RWPE2 (cell line): ENCODE data around the gene L3MBTL3.

ENCODE experiments used
- ATAC-seq: fragments of 200-7000 bp; cut with Tn5 transposase; 3 replicates; pipeline ENCODE4 v1.9.1; 2021; ENCODE audit warnings: low read depth
- DNase-seq: peaks from one replicate; pipeline ENCODE4 v3.0.0-alpha.2; 2020; ENCODE audit warnings: low spot score
- H3K27ac ChIP-seq: fragments of 450-650 bp; 2 replicates; pipeline ENCODE4 v1.5.1; 2017; ENCODE audit warnings: mild to moderate bottlenecking; ENCODE audit not compliant: poor library complexity, severe bottlenecking
- H3K27me3 ChIP-seq: fragments of 250-450 bp; sonication (Bioruptor Pico); 2 replicates; pipeline ENCODE4 v1.5.1; 2021; ENCODE audit warnings: mild to moderate bottlenecking, moderate library complexity; ENCODE audit not compliant: insufficient read depth, poor library complexity, severe bottlenecking
- H3K36me3 ChIP-seq: fragments of 250-450 bp; sonication (Bioruptor Pico); 2 replicates; pipeline ENCODE4 v1.5.1; 2020; ENCODE audit warnings: low read depth, mild to moderate bottlenecking, moderate library complexity
- H3K4me1 ChIP-seq: fragments of 250-450 bp; sonication (Bioruptor Pico); 2 replicates; pipeline ENCODE4 v1.5.1; 2021; ENCODE audit warnings: mild to moderate bottlenecking, moderate library complexity; ENCODE audit not compliant: insufficient read depth, poor library complexity, severe bottlenecking
- H3K4me3 ChIP-seq: fragments of 250-450 bp; sonication (Bioruptor Pico); 2 replicates; pipeline ENCODE4 v1.5.1; 2021; ENCODE audit warnings: mild to moderate bottlenecking, moderate library complexity; ENCODE audit not compliant: severe bottlenecking
- H3K9me3 ChIP-seq: fragments of 250-450 bp; sonication (Bioruptor Pico); 2 replicates; pipeline ENCODE4 v1.5.1; 2021; ENCODE audit warnings: mild to moderate bottlenecking, moderate library complexity; ENCODE audit not compliant: severe bottlenecking
- TF ChIP-seq, protein P1 (sequence below): fragments of 450-650 bp; IDR thresholded peaks from one replicate; pipeline ENCODE4 v1.5.1; 2017; ENCODE audit warnings: mild to moderate bottlenecking, moderate library complexity; ENCODE audit not compliant: poor library complexity, severe bottlenecking

L3MBTL3 gene

DNA sequence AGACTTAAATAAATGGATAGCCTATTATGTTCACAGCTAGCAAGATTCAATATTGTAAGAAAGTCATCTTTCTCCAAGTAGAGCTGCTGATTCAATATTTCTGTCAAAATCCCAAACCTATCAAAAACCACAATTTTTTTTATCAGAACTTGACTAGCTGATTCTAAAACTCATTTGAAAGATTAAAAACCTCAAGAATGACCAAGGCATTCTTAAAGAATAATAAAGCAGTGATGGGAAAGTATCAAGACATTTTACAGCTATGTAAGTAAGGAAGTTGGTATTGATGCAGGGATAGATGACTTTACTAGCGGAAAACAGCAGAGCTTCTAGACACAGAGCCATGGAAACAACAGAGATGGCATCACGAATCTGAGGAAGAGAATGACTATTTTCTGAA, 139.7 kb downstream of the L3MBTL3 start:
- TF ChIP-seq, protein P1, sequence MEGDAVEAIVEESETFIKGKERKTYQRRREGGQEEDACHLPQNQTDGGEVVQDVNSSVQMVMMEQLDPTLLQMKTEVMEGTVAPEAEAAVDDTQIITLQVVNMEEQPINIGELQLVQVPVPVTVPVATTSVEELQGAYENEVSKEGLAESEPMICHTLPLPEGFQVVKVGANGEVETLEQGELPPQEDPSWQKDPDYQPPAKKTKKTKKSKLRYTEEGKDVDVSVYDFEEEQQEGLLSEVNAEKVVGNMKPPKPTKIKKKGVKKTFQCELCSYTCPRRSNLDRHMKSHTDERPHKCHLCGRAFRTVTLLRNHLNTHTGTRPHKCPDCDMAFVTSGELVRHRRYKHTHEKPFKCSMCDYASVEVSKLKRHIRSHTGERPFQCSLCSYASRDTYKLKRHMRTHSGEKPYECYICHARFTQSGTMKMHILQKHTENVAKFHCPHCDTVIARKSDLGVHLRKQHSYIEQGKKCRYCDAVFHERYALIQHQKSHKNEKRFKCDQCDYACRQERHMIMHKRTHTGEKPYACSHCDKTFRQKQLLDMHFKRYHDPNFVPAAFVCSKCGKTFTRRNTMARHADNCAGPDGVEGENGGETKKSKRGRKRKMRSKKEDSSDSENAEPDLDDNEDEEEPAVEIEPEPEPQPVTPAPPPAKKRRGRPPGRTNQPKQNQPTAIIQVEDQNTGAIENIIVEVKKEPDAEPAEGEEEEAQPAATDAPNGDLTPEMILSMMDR = no peak
- Histone ChIP-seq H3K36me3 (no peaks in the 10 kb centered on the region), H3K4me1 (no peaks in the 10 kb centered on the region), H3K9me3 (no peaks in the 10 kb centered on the region), H3K4me3 (no peak overlapping the region), H3K27me3 (no peaks in the 10 kb centered on the region), H3K27ac (no peak overlapping the region)
- DNase-seq = no peak
- no peak for ATAC-seq

DNA sequence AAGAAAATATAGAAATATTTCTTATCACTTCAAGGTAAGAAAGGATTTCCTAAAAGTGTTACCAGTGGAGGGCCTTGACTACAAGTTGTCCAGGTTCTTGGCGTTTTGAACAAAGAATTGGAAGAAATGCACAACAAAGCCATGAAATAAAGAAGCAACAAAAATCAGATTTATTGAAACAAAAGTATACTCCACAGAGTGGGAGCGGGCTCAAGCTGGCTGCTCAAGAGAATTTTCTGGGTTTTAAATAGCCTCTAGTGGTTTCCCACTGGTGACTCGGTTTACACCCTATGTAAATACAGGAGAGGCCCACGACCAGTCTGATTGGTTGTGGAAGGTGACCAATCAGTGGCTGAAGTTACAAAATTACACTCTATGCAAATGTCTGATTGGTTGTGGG, 140.2 kb downstream of the L3MBTL3 start:
- TF ChIP-seq, protein P1 = no peak
- DNase-seq = no peak
- no peaks in the 10 kb centered on the region for H3K4me1 ChIP-seq
- H3K27me3 ChIP-seq = no peaks in the 10 kb centered on the region
- H3K27ac ChIP-seq = no peak overlapping the region
- ATAC-seq = no peak
- no peaks in the 10 kb centered on the region for H3K9me3 ChIP-seq
- H3K4me3 ChIP-seq = no peak overlapping the region
- no peaks in the 10 kb centered on the region for H3K36me3 ChIP-seq

DNA sequence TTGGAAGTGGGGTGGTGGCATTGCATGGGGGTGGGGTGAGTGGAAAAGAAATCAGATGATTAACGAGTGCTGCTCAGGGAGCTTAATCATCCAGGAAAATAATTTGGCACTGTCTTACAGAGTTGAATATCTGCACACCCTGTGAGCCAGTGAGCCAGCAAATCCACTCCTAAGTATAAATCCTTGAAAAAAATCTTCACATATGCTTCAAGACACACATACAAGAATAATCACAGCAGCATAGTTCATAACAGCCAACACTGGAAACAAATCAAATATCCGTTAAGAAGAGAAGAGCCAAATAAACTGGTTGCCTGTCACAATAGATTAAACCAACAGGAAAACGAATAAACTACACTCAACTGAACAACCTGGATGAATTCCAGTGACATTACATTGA, 141.6 kb downstream of the L3MBTL3 start:
- no peaks in the 10 kb centered on the region for H3K36me3 ChIP-seq
- no peaks in the 10 kb centered on the region for H3K9me3 ChIP-seq
- H3K4me1 ChIP-seq = no peaks in the 10 kb centered on the region
- H3K27ac ChIP-seq = no peak overlapping the region
- TF ChIP-seq, protein P1 = no peak
- no peaks in the 10 kb centered on the region for H3K27me3 ChIP-seq
- no peak for ATAC-seq
- no peak for DNase-seq
- no peak overlapping the region for H3K4me3 ChIP-seq

DNA sequence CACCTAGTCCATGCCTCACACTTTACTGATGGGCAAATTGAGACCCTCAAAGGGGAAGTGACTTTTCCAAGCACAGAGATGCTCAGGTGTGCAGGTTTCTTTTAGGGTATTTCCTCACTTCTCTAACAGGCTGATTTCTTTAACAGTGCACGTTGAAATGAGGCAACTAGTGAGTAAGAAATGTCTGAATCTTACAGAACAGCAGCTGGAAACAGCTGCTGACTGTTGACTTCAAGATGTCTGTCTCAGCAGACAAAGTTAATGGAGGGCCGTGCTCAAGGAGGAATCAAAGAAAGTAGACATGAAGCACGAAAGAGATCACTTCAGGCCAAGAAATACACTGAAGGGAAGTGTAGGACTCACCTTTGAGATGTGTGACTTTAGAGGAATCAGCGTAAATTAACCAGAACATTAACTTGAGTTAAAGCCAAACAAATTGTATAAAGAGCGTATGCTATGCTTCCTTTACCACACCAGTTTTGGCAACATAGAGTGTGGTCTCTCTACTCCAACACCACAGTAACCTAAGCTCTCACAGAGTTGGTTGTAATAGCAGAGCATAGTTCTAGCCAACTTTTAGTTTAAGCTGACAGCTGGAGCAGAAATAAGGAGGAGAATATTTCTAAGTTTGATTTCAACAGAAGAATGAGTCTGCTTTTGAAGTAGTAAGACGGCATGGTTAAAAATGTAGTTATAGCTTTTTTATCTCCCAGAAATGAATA, 143.5 kb downstream of the L3MBTL3 start:
- no peaks in the 10 kb centered on the region for H3K36me3 ChIP-seq
- no peak overlapping the region for H3K27ac ChIP-seq
- no peaks in the 10 kb centered on the region for H3K27me3 ChIP-seq
- no peak for ATAC-seq
- no peaks in the 10 kb centered on the region for H3K9me3 ChIP-seq
- DNase-seq = no peak
- no peaks in the 10 kb centered on the region for H3K4me1 ChIP-seq
- H3K4me3 ChIP-seq = no peak overlapping the region
- TF ChIP-seq, protein P1 = no peak

DNA sequence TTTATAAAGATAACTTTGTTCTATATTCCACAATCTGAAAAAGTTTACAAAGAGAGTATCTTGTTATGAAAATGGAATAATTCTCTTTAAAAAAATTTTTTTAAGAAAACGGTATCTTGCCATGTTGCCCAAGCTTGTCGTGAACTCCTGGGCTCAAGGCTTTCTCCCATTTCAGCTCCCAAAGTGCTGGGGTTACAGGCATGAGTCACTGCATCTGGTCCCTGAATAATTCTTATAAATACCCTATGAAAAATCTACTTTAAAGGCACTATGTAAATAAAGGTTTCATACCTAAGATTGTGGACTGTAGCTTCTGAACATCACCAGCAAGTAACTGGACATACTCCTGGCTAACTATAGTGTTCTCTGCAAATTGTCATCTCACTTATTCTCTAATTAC, 144.0 kb downstream of the L3MBTL3 start:
- Histone ChIP-seq H3K27me3 (no peaks in the 10 kb centered on the region), H3K27ac (no peak overlapping the region), H3K36me3 (no peaks in the 10 kb centered on the region), H3K9me3 (no peaks in the 10 kb centered on the region), H3K4me3 (no peak overlapping the region), H3K4me1 (peaks cover 2% of the 10 kb centered on the region)
- TF ChIP-seq, protein P1 = no peak
- no peak for DNase-seq
- ATAC-seq = no peak
